ENCODE measurements around the gene GPR27.

Gene GPR27

GRCh38 chr3:71753701-71754609, at the start of gene GPR27:
Gene GPR27, plus strand, starts transcription at chr3:71753855. Its CDS starts 195 bp downstream, at chr3:71754050.
- DNase-seq (ENCODE audit: low read depth), result peak; percentile 43

GRCh38 chr3:71704915-71705314, 48.7 kb upstream of the GPR27 start:
- DNase-seq (ENCODE audit: low read depth), result no peak

GRCh38 chr3:71705681-71706080, 48.0 kb upstream of the GPR27 start:
- DNase-seq (ENCODE audit: low read depth), result no peak

GRCh38 chr3:71707595-71707994, 46.1 kb upstream of the GPR27 start:
- DNase-seq (ENCODE audit: low read depth), result no peak

- no peak for DNase-seq (ENCODE audit: low read depth)
Observed at GRCh38 chr3:71708476-71709105, 45.1 kb upstream of the GPR27 start.

- no peak for DNase-seq (ENCODE audit: low read depth)
Observed at GRCh38 chr3:71709908-71710511, 43.6 kb upstream of the GPR27 start.

- peak; percentile 57 for DNase-seq (ENCODE audit: low read depth)
Observed at GRCh38 chr3:71710906-71711494, 42.7 kb upstream of the GPR27 start.

GRCh38 chr3:71713041-71713440, 40.6 kb upstream of the GPR27 start:
- no peak for DNase-seq (ENCODE audit: low read depth)

GRCh38 chr3:71714595-71714994, 39.1 kb upstream of the GPR27 start:
- no peak for DNase-seq (ENCODE audit: low read depth)

GRCh38 chr3:71718072-71718471, 35.6 kb upstream of the GPR27 start:
- DNase-seq (ENCODE audit: low read depth), result no peak

- DNase-seq (ENCODE audit: low read depth), result no peak
Observed at GRCh38 chr3:71721002-71721401, 32.7 kb upstream of the GPR27 start.

GRCh38 chr3:71721651-71722157, 32.0 kb upstream of the GPR27 start:
- no peak for DNase-seq (ENCODE audit: low read depth)

- no peak for DNase-seq (ENCODE audit: low read depth)
Observed at GRCh38 chr3:71722693-71723092, 31.0 kb upstream of the GPR27 start.

- DNase-seq (ENCODE audit: low read depth), result no peak
Observed at GRCh38 chr3:71723452-71724170, 30.0 kb upstream of the GPR27 start.

GRCh38 chr3:71724171-71724453, 29.5 kb upstream of the GPR27 start:
- no peak for DNase-seq (ENCODE audit: low read depth)

GRCh38 chr3:71724584-71725270, 28.9 kb upstream of the GPR27 start:
- peak; percentile 13 for DNase-seq (ENCODE audit: low read depth)

- DNase-seq (ENCODE audit: low read depth), result peak; percentile 12
Observed at GRCh38 chr3:71725271-71725991, 28.2 kb upstream of the GPR27 start, which contains the start of gene EIF4E3. Gene EIF4E3, minus strand, starts transcription at chr3:71725402. Its CDS starts 35 bp downstream, at chr3:71725367.

- no peak for DNase-seq (ENCODE audit: low read depth)
Observed at GRCh38 chr3:71726146-71726545, 27.5 kb upstream of the GPR27 start.

GRCh38 chr3:71728632-71729342, 24.9 kb upstream of the GPR27 start:
- no peak for DNase-seq (ENCODE audit: low read depth)

GRCh38 chr3:71732637-71733036, 21.0 kb upstream of the GPR27 start:
- no peak for DNase-seq (ENCODE audit: low read depth)
